HepG2 (cell line): ENCODE measurements around the gene DDX43. TPM values are rescaled to one million over a fixed set of nuclear protein-coding genes. Genes with fewer than 3 reads are reported as not detected.

ENCODE experiments used
- ATAC-seq: fragments of 200-7000 bp; cut with Tn5 transposase; 3 replicates; pipeline ENCODE4 v1.9.1; 2020; ENCODE audit warnings: mild to moderate bottlenecking, moderate library complexity
- BruUV-seq: library from RNA; stranded (reverse); fragments of 400-500 nt; replicated peaks from 2 replicates; lab custom pipeline; 2021; lab: Mats Ljungman, UMichigan
- CTCF ChIA-PET: fragments of 300-600 bp; formaldehyde crosslinking; extraction: SDS; loops from one replicate; lab custom pipeline; 2021; ENCODE audit warnings: low total read pairs, inconsistent platforms, low intra/inter-chr PET ratio; lab: Yijun Ruan, JAX
- POLR2A ChIA-PET: fragments of 350-600 bp; sonication (Branson Sonifier 250); formaldehyde crosslinking; loops from one replicate; lab custom pipeline; 2020; ENCODE audit warnings: antibody characterized with exemption, inconsistent platforms; lab: Yijun Ruan, JAX
- DNase-seq: peaks from one replicate; pipeline ENCODE4 v3.0.0-alpha.2; 2015; ENCODE audit warnings: low spot score
- FAIRE-seq: peaks from 3 replicates; lab custom pipeline; 2011; peaks lifted over from hg19 to GRCh38; lab: Jason Lieb, UNC
- H2AFZ ChIP-seq: one replicate; pipeline ENCODE4 v1.6.1; 2011; ENCODE audit warnings: low read length, inconsistent platforms
- H3K27ac ChIP-seq: fragments of 300-600 bp; 3 replicates; pipeline ENCODE4 v1.8.0; 2011; ENCODE audit warnings: mixed run types, mild to moderate bottlenecking, mixed read lengths, low read length, inconsistent platforms; ENCODE audit not compliant: insufficient read depth; ENCODE audit errors: extremely low read length
- H3K27me3 ChIP-seq, 2 experiments: fragments of 200-600 bp in 1 of 2; 2 replicates in 1 of 2; 3 replicates in 1 of 2; pipeline versions ENCODE4 v1.6.0 to v1.8.0; 2011; ENCODE audit warnings: low read length in 2 of 2, mild to moderate bottlenecking in 2 of 2, moderate library complexity in 2 of 2, inconsistent platforms in 1 of 2; ENCODE audit not compliant: insufficient read depth in 2 of 2, control insufficient read depth in 1 of 2
- H3K36me3 ChIP-seq, 2 experiments: fragments of 200-600 bp in 1 of 2; replicated peaks in 1 of 2; 2 replicates in 1 of 2; 3 replicates in 1 of 2; pipeline versions ENCODE4 v1.5.1 to v1.8.0; 2011; ENCODE audit warnings: low read length in 2 of 2, inconsistent platforms in 1 of 2; ENCODE audit not compliant: insufficient read depth in 2 of 2, control insufficient read depth in 1 of 2
- H3K4me1 ChIP-seq: 2 replicates; pipeline ENCODE4 v1.5.1; 2012; ENCODE audit warnings: low read length, inconsistent platforms; ENCODE audit not compliant: insufficient read depth
- H3K4me2 ChIP-seq: 2 replicates; pipeline ENCODE4 v1.6.0; 2011; ENCODE audit warnings: low read depth, low read length, inconsistent platforms
- H3K4me3 ChIP-seq, 3 experiments: fragments of 200-600 bp in 1 of 3; sonication (generic), shearing (Covaris generic) in 1 of 3; replicated peaks in 1 of 3; 2 replicates each; pipeline ENCODE4 v1.5.1; 2011 to 2016; ENCODE audit warnings: low read length in 3 of 3, inconsistent platforms in 2 of 3, low read depth in 2 of 3, mild to moderate bottlenecking in 2 of 3, control low read depth in 1 of 3, mixed read lengths in 1 of 3; ENCODE audit not compliant: insufficient read depth in 1 of 3
- H3K79me2 ChIP-seq: one replicate; pipeline ENCODE4 v1.6.1; 2011; ENCODE audit warnings: low read length, inconsistent platforms; ENCODE audit not compliant: insufficient read depth
- H3K9ac ChIP-seq: 2 replicates; pipeline ENCODE4 v1.6.0; 2011; ENCODE audit warnings: mild to moderate bottlenecking, low read depth, low read length, inconsistent platforms; ENCODE audit not compliant: insufficient read depth
- H3K9me3 ChIP-seq: 2 replicates; pipeline ENCODE4 v1.5.1; 2012; ENCODE audit warnings: mild to moderate bottlenecking, low read length
- H4K20me1 ChIP-seq: 2 replicates; pipeline ENCODE4 v1.6.0; 2011; ENCODE audit warnings: inconsistent platforms, mild to moderate bottlenecking, low read length, moderate library complexity; ENCODE audit not compliant: insufficient read depth
- ARID3A ChIP-seq: IDR thresholded peaks from 2 replicates; pipeline ENCODE4 v1.6.1; 2012; ENCODE audit warnings: low read depth, low read length, improper control_type of control experiment
- ARNT2 ChIP-seq: sonication (generic); formaldehyde crosslinking; IDR thresholded peaks from 2 replicates; pipeline ENCODE4 v1.8.0; 2022; ENCODE audit warnings: mild to moderate bottlenecking, low read depth, missing genetic modification reagents, moderate library complexity
- CHD4 ChIP-seq: fragments of 200-600 bp; sonication (generic); IDR thresholded peaks from 2 replicates; pipeline ENCODE4 v1.7.0; 2017; ENCODE audit warnings: mild to moderate bottlenecking, low read length, borderline replicate concordance
- FOXP4 ChIP-seq: sonication (generic); formaldehyde crosslinking; IDR thresholded peaks from 2 replicates; pipeline ENCODE4 v1.4.0; 2020; ENCODE audit warnings: missing genetic modification reagents
- HINFP ChIP-seq: sonication (generic); formaldehyde crosslinking; IDR thresholded peaks from 2 replicates; pipeline ENCODE4 v1.4.0; 2020; ENCODE audit warnings: low read depth, mild to moderate bottlenecking, missing genetic modification reagents
- MXI1 ChIP-seq: IDR thresholded peaks from 3 replicates; pipeline ENCODE4 v1.6.1; 2012; ENCODE audit warnings: low read depth, low read length, inconsistent platforms, borderline replicate concordance
- RARG ChIP-seq: sonication (generic); formaldehyde crosslinking; IDR thresholded peaks from 2 replicates; pipeline ENCODE4 v1.4.0; 2020; ENCODE audit warnings: low read depth, mild to moderate bottlenecking, missing genetic modification reagents
- RNF219 ChIP-seq: sonication (generic); formaldehyde crosslinking; IDR thresholded peaks from 2 replicates; pipeline ENCODE4 v1.5.0; 2020; ENCODE audit warnings: mild to moderate bottlenecking, missing genetic modification reagents
- ZFP36L2 ChIP-seq: sonication (generic); formaldehyde crosslinking; IDR thresholded peaks from 2 replicates; pipeline ENCODE4 v1.4.0; 2020; ENCODE audit warnings: missing genetic modification reagents
- ZNF501 ChIP-seq: sonication (generic); formaldehyde crosslinking; IDR thresholded peaks from 2 replicates; pipeline ENCODE4 v1.5.1; 2020; ENCODE audit warnings: mild to moderate bottlenecking, moderate library complexity, missing genetic modification reagents
- ZNF530 ChIP-seq: sonication (generic); formaldehyde crosslinking; IDR thresholded peaks from 2 replicates; pipeline ENCODE4 v1.5.0; 2020; ENCODE audit warnings: low read depth, mild to moderate bottlenecking, missing genetic modification reagents
- ZNF782 ChIP-seq: sonication (generic); formaldehyde crosslinking; IDR thresholded peaks from 2 replicates; pipeline ENCODE4 v1.4.0; 2020; ENCODE audit warnings: missing genetic modification reagents, mild to moderate bottlenecking, borderline replicate concordance
- WGBS: methylation state at CpG from one replicate; pipeline ENCODE4 v1.1.6; 2017; ENCODE audit warnings: low lambda C conversion rate; 5-methylcytosine and 5-hydroxymethylcytosine counted together
- in situ Hi-C: cut with HindIII; loops from 2 replicates; pipeline ENCODE4 v1.10.0; 2017; ENCODE audit warnings: low pct_unique_long_range_greater_than_20kb; ENCODE audit not compliant: extremely low pct_ligation_motif_present
- intact Hi-C: fragments of 100-400 bp; cut with micrococcal nuclease; formaldehyde crosslinking; loops from one replicate; pipeline ENCODE4 v1.10.0; 2022; ENCODE audit not compliant: unreplicated experiment
- polyA plus RNA-seq, 8 experiments: library from polyadenylated mRNA; depleted of rRNA in 3 of 8; stranded (reverse) in 7 of 8; unstranded in 1 of 8; fragments of >200 nt; fragmentation: Illumina TruSeq in 4 of 8; extraction: Trizol in 4 of 8; gene quantifications; 2 replicates each; pipeline versions ENCODE4 v1.2.1 to v1.2.3, GENCODE V29; 2011 to 2016; ENCODE audit warnings: low read depth in 4 of 8, missing spikeins in 1 of 8, mixed read lengths in 1 of 8; ENCODE audit not compliant: insufficient read depth in 1 of 8
- total RNA-seq, 5 experiments: library from RNA; depleted of rRNA; stranded (reverse); fragments of >200 nt; fragmentation: Illumina TruSeq; extraction: Trizol; gene quantifications; 2 replicates each; pipeline ENCODE4 v1.2.3, GENCODE V29; 2016; ENCODE audit warnings: low read depth in 1 of 5

The DDX43 gene
- total and polyA plus RNA-seq, 2 of the 13 experiments (the other 11 are each of a cell fraction or from before 2014, with no cell fraction given), result not detected

- Histone ChIP-seq H3K9me3 (no peaks in the 10 kb centered on the region), H3K9ac (no peak overlapping the region), H3K4me1 (no peaks in the 10 kb centered on the region), H2AFZ (no peak overlapping the region), H3K79me2 (no peaks in the 10 kb centered on the region), H3K36me3 (no peaks in the 10 kb centered on the region), H3K4me3 (no peak overlapping the region), H3K27me3 (peaks cover 0 to 7% of the 10 kb centered on the region in 2 experiments; a peak in 1 of 5 replicates), H4K20me1 (no peaks in the 10 kb centered on the region), H3K4me2 (no peak overlapping the region), H3K27ac (no peak overlapping the region)
- no peak for FAIRE-seq
- CTCF ChIA-PET, result no interaction called here
- TF ChIP-seq ZNF530 (CRISPR knock-in tag) (no peak), ARID3A (no peak), HINFP (no peak), RNF219 (CRISPR knock-in tag) (no peak), ARNT2 (no peak), ZFP36L2 (CRISPR knock-in tag) (no peak), ZNF501 (CRISPR knock-in tag) (no peak), FOXP4 (no peak), MXI1 (no peak), RARG (CRISPR knock-in tag) (no peak), CHD4 (no peak), ZNF782 (CRISPR knock-in tag) (no peak)
- WGBS, result 34% methylated on average over 11 of the region's 11 CpGs
- POLR2A ChIA-PET, result no interaction called here
- no peak for ATAC-seq
- in situ Hi-C loops (no loop called here), intact Hi-C loops (no loop called here)
- DNase-seq, result no peak
- no TSS peak for BruUV-seq
Measured at GRCh38 chr6:73418081-73418741, 23.6 kb downstream of the DDX43 start.
